NCI-H510A treated with DMSO at 0.1 percent for 48 hours (cell line): ENCODE results near the gene SEMA3E.
"Not testable (repeated sequence)": the region's sequence is repeated elsewhere in the genome, so short reads cannot be mapped to it uniquely, and the experiment has no call there.

Experiments
- DNase-seq: peaks from one replicate; lab custom pipeline; 2025; lab: John Stamatoyannopoulos, UW

Gene SEMA3E

GRCh38 chr7:83648464-83649241, at the start of gene SEMA3E:
Gene SEMA3E, minus strand, starts transcription at chr7:83649139.
- peak; percentile 29 for DNase-seq

GRCh38 chr7:83697804-83698530, 49.0 kb upstream of the SEMA3E start:
- DNase-seq = no peak

GRCh38 chr7:83696101-83696500, 47.2 kb upstream of the SEMA3E start:
- DNase-seq = no peak

- no peak for DNase-seq
Measured at GRCh38 chr7:83695128-83695960, 46.4 kb upstream of the SEMA3E start.

DNA sequence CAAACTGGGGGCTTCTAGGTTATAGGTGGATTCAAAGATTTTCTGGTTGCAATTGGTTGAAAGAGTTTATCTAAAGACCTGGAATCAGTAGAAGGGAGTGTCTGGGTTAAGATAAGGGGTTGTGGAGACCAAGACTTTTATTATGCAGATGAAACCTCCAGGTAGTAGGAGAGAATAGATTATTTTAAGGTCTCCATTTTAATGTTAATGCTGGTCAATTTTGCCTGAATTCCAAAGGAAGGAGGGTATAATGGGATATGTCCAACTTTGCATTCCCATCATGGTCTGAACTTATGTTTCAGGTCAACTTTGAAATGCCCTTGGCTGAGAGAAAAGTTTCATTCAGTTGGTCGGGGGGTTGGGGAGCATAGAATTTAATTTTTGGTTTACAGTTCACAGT, 44.3 kb upstream of the SEMA3E start:
- no peak for DNase-seq

GRCh38 chr7:83691095-83691494, 42.2 kb upstream of the SEMA3E start:
- no peak for DNase-seq

DNA sequence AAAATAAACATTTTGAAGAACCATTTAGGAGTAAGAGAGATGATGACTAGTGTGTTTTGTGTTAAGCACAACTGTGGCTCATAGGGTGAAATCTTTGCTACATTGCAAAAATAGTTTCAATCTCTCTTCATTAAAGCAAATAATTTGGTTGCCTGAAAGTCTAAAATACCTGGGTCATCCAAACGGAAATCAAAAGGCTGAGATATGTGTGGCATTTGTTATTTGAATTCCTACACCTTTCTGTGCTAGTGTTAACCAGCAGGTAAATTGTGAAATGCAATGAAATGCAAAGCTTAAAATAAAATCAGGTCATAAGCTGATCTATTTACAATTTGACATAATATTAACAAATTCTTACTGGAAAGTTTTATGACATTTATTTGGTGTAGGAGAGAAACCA, 40.9 kb upstream of the SEMA3E start:
- no peak for DNase-seq

DNA sequence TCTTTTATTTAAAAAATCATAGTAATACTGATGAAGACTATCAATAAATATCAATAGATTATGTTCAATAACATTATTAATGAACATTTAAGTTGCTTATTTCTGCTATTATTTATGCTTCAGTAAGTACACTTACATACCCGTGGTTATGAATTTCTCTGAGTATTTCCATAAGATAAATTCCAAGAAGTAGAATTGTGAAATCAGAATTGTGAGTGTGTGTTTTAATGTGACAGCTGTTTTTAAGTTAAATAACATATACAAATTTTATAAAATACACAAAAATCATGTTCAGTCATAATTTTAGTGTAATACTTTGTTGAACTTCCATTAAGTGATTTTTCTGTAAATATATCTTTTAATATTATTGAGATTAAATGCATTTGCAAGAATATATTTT, 37.5 kb upstream of the SEMA3E start:
- no peak for DNase-seq

DNA sequence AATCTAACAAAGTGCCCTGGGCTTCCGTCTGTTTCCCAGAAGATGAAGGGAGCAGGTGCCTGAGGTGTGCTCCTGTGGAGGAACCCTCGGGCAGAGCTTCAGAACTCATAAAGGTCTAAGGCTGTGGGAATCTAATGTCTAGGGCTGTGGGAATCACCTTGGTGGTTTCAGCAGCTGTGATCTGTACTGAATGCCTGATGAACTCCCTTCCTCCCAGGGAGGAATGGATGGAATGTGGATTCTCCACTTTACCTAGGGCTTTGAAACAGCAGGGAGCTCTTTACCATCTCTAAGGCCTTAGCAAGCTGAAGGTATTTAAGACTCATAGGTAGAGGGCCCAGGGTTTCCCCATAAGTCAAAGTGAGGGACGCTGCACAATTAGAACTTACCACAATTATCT, 36.0 kb upstream of the SEMA3E start:
- no peak for DNase-seq

DNA sequence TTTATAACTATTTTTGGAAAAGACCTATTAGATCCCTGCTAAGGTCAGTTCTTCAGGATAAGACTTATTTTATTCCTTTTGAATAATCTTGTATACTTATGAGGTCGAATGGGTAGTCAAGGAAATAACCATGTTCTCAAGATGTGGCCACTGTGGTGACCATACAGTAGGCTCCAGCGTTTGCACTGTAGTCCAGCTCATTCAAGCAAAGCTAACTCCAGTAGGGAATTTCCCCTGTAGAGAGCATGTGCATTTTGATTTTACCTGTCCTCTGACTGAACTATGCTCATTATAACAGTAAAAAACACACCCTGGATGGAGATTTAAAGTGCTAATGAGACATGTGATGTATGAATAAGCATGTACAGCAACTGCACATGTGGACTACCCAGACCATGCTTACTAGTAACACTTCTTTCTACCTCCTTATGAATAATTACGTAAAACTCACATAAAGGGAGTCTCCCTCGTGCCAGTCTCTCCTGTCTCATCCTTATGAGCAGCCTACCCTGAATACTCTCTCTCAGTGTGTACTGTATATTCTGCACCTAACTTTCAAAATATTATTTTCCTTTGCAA, 32.4 kb upstream of the SEMA3E start:
- no peak for DNase-seq

DNA sequence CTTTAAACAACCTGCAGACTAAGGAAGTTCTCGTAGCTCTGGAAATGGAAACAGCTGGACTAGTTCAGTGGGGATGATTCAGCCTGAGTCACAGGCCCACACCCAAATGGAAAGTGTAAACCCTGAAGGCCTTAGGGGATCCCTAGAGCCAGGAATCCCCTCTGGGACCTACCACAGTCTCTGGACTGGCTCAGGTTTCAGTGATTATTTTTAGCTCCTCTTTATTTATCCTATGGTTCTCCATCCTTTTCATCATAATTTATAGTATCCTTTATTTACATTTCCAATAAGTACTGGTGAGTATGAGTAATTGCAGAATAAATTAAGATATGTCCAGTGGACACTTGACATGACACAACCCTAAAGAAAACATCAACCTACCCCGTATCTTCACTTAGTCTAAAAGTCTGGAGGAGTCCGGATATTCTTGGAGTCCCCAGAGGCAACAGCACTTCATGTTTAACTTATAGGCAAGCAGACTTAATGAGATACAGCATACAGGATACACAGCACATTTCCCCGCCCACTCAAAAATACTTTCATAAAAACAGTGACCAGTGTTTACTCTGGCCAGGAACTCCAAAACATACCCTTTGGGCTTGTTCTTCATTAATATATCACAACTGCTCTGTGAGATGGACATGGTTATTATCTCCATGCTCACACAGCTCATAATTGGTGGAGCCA, 28.4 kb upstream of the SEMA3E start:
- DNase-seq = peak; percentile 29

DNA sequence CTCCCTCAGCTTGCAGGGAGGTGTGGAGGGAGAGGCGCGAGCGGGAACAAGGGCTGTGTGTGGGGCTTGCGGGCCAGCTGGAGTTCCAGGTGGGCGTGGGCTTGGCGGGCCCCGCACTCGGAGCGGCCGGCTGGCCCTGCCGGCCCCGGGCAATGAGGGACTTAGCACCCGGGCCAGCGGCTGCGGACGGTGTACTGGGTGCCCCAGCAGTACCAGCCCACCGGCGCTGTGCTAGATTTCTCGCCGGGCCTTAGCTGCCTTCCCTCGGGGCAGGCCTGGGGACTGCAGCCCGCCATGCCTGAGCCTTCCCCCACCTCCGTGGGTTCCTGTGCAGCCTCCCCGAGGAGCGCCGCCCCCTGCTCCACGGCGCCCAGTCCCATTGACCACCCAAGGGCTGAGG, 24.4 kb upstream of the SEMA3E start:
- DNase-seq = not testable (repeated sequence)

- no peak for DNase-seq
Measured at GRCh38 chr7:83672157-83672556, 23.2 kb upstream of the SEMA3E start.

DNA sequence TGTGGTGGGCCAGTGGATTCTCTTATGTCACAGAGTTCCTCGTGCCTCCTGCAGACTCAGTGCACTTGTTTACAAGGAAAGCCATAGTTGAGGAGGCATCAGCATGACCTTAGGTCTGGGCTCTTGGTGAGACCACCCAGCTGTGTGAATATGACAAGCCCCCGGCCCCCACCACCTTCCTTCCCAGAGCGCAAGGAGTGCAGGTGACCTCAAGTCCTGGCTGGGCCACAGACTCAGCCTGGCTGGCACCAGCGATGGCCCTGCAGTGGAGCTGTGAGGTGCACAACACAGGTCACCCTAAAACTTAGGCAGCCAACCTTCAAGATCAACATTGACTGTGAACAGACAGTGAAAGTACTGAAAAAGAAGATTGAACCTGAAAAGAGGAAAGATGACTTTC, 14.2 kb upstream of the SEMA3E start:
- DNase-seq = no peak

DNA sequence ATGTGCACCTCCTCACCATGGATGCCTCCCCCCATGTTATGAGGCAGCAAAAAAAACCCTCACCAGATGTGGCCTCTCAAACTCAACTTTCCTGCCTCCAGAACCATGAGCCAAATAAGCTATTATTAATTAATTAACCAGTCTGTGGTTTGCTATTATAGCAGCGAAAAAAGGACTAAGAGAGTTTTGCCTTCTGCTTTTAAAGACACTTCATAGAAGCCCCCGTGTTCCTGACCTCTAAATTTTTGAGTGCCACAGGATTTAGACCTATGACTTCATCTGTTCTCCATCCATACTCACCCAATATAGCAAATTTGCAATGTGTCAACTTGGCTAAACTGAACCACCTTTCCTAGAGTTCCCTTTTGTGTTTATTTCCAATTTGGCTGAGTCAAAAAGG, 9.2 kb upstream of the SEMA3E start:
- DNase-seq = no peak

GRCh38 chr7:83655951-83656556, 7.1 kb upstream of the SEMA3E start:
- DNase-seq = peak; percentile 26

- no peak for DNase-seq
Measured at GRCh38 chr7:83652481-83652880, 3.5 kb upstream of the SEMA3E start.

GRCh38 chr7:83649701-83650100, 762 bp upstream of the SEMA3E start:
- peak; percentile 18 for DNase-seq

DNA sequence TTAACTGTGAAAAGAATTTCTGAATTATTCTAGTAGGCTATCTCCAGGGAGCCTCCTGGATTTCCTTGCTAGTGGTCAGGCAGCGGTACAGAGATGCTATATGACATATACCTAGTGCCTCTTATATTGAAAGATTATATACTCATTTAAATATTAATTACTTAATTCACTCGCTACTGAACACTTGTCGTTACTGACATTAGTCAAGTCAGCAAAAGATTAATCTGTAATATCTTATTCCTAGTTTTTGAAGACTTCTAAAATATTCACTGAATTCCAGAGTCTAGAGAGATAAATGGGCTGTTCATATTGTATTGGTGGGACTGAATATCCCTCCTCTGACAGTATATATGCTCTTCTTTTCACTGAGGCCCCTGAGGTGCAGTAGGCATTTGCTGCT, 2.9 kb downstream of the SEMA3E start:
- DNase-seq = no peak

DNA sequence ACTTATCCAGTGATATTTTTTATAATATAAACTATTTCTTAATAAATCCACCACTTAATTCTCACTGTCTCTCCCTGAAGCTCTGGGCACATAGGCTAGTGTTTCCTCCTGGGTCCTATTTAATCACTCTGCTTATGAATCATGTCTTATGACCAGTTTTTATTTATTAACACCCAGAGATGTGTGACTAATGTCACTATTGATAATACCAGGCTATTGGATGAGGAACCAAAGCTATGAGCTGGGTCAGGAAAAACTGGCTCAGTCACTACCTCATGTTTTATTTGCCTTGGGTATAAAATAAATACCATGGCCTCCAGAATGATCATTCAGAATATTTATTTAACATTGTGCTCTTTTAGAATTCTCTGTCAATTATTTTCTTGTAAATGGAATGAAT, 5.2 kb downstream of the SEMA3E start:
- peak; percentile 22 for DNase-seq

DNA sequence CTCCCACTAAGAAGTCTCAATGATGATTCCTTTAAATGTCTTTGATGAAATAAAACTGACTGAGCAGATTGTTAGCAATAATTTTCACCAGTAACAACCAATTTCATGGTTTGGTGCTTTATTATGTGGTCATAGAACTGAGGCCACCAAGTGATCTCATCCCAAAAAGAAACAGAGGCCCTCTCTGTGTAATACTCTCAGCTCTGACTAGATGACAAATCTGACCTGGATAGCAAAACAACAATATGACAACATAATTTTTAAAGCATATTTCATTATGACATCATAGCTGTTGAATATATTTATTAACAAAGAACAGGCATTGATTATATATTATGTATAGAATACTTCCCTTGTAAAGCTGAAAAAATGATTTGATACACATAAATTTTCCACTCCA, 5.9 kb downstream of the SEMA3E start:
- DNase-seq = no peak
